Left colon (tissue), 2 donors: Measurements from ENCODE around the gene SLC13A4. TPM values are rescaled to one million over a fixed set of nuclear protein-coding genes. Genes with fewer than 3 reads are reported as not detected.

Source experiments
- ATAC-seq: fragments of 200-7000 bp; cut with Tn5 transposase; one replicate; pipeline ENCODE4 v1.9.1; 2020; ENCODE audit warnings: mild to moderate bottlenecking, moderate library complexity
- DNase-seq, 2 donors: peaks; one replicate each; pipeline ENCODE4 v3.0.0-alpha.2; 2020
- intact Hi-C, 2 donors: fragments of 100-400 bp; cut with DNase I in 1 of 2; cut with micrococcal nuclease in 1 of 2; formaldehyde crosslinking; loops; one replicate each; pipeline versions ENCODE4 v1.11.2 to v1.14.0; 2022; cut with DNase I, micrococcal nuclease
- total RNA-seq, 2 donors: library from RNA; stranded (reverse); fragmentation: NEBNext Ultra II Directional; extraction: Animal tissue kit (Norgen Biotek cat#: 25700); gene quantifications; one replicate each; pipeline ENCODE4 v1.2.1, GENCODE V29; 2021
- donor health status: DM: no; HTN: no; CAD: no.
- donor health status: DM: yes; HTN: yes; CAD: no.

Gene SLC13A4
- total RNA-seq, 2 donors from 2014 or later, result not detected

DNA sequence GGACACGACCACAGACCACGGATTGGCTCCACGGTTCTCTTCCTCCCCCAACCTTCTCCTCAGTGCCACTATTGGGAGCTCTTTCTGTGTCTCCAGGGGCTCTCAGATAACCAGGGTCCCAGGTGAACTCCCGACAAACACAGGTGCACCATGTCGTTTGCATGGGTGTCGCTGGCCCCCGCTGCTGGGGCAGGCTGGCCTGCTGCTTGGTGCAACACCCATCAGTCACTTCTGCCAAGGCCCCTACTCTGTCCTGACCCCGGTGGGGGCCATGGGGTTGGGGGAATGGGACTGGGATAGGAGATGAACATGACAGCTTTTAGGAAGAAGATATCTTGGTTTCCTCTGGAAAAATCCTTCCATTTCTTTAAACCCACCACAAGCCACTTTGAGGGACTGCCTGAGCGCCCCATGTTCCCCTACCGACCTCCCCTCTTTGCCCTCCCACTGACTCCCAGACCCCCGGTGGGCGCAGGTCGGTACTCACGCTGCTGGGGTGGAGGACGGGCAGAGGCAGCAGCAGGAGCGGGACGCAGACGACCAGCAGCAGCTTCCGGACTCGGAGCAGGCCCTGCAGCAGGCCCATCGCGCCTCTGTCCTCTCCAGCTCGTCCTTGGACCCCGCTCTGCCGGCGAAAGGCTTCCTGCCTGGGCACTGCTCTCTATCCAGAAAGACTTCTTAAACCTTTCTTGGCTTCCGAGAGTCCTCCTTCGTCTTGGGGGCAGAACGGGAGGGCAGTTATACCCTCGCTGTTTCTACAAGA lies 894 bp downstream of the SLC13A4 start:
- DNase-seq (no peak), ATAC-seq (no peak)
- intact Hi-C loops, result no loop called here

DNA sequence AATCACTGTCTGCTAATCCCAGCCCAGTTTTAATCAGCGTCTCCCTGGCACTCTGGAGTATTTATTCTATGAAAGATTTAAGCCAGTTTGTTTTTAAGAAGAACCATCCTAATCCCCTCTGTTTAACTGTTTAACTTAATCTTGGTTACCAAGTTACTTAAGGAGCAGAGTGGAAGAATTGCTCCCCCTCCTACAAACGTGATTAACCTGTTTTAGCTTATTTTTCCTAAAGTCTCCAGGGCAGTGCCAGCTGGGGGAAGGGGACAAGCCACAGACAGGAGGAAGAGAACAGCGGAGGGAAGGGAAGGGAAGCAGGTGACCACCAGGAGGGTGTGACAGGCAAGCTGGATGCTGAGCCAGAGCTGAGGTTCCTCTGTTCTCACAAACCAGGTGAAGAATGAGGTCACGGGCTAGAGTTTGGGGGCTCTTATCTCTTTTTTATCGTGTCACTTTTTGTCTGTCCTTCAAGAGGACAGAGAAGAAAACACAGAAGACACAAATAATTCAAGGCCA lies 1.7 kb downstream of the SLC13A4 start:
- DNase-seq (no peak), ATAC-seq (no peak)
- intact Hi-C loops, result no loop called here

DNA sequence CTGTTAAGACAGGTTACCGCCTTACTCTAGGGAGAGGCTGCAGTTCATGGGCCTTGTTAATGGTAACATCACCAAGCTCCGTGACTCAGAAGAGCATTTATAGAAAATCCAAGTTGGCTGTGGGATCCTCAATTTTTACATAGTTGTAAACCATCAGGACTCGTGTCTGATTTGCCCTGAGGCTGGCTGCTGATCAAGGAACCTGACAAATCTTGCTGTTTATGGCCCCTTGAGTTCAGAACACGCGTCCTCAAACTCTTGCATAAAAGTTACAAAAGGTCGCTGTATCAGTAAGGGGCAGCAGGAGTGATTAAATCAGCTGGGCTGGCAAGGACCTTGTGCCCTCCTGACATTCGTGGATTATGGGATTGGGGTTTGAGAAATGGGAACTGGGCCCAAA lies 4.6 kb downstream of the SLC13A4 start:
- intact Hi-C loops, result no loop called here
- DNase-seq, result no peak
- no peak for ATAC-seq

DNA sequence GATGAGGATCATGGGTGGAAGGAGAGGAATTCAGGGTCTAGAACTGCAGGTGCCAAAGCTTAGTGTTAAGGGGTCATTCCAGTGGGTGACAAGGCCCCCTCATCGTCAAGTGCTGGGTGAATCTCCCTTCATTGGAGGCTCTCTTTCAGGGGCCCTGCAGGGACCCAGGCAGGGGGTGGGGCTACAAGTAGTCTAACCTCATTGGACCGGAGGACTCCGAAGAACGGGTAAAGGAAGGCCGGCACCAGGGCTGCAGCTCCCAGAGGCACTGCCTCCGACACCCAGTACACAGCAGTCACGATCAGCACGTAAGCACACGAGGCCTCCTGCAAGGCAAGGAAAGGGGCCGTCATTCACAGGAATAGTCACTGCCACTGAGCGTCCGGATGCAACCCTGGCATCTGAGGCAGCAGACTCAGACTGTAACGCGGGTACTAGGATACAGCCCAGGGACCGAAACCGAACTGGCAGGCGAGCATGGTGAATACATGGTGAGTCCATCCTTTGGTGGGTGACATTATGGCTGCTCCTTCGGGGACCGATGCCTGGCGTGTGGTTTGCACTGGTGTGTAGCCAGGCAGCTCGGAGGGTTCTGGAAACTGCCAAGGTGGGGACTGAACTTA lies 6.7 kb downstream of the SLC13A4 start:
- DNase-seq, result no peak
- ATAC-seq, result no peak
- intact Hi-C loops, result no loop called here

DNA sequence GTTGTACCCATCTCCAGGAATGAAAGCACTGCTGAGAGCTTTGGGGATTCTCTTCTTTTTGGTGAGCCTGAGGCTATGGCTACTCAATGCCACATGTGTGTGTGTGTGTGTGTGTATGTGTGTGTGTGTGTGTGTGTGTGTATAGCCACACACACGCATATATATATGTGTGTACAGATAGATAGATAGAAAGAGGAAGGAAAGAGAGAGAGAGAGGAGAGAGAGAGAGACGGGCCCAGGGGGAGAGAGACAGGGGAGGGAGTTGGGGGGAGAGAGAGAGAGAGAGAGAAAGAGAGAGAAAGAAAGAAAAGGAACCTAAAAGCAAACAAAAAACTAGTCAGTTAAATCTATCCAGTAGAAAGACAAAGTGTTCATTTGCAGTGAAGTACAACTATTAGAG lies 8.3 kb downstream of the SLC13A4 start:
- DNase-seq, result no peak
- no peak for ATAC-seq
- intact Hi-C loops, result no loop called here

DNA sequence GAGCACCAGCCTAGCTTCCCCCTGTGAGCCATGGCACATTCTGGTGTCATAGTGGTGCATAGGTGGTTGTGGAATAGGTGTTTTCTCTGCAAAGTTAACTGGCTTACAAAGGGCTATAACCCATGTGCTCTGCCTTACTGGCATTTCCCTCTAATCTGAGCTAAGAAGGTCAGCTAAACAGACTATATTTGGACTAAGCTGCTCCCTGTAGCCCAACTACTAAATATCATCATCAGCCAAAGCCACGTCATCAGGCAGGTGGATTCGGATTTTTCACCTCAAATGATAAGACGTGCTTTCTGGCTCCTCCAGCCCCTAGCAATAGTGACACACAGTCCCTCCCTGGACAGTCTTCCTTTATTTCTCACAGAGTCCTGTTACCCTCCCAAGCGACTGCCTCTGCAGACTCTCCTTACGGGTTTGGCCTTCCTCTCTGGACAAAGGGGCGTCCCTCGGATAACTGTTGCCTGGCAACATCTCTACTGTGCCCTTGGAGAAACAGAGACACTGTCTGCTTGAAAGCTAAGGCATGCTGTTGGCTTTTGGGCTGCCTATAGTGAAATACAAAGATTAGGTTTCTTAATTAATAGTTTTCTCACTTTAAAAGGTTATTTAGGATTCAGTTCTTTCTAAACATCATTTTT lies 9.1 kb downstream of the SLC13A4 start:
- DNase-seq (no peak), ATAC-seq (no peak)
- intact Hi-C loops, result no loop called here

DNA sequence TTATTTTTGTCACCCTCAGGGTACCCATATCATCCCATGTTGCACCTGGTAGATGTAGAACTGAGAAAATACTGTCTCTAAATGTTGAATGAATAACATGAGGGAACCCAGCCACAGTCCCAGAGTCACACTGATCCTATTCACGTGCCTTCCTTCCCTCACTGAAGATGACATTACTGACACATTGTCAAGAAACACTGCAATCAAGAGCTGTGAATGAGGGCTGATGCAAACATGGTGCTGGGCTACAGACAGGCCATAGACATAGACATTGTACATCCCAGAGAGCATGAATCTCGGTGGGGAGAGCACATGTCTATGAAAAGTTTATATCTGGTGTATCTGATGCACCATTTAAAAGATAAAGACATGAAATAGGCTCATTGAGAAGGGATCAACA lies 9.8 kb downstream of the SLC13A4 start:
- no peak for ATAC-seq

DNA sequence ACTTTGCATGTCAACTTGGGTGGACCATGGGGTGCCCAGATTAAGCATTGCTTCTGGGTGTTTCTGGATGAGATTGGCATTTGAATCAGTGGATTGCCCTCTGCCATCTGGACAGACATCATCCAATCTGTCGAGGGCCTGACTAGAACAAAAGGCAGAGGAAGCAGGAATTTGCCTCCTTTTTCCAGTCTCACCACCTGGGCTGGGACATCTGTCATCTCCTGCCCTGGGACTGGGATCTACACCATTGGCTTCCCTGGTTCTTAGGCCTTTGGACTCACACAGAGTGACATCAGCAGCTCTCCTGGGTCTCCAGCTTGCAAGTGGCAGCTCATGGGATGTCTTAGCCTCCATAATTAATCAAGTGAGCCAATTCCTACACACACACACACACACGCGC lies 10.3 kb downstream of the SLC13A4 start:
- ATAC-seq (no peak), DNase-seq (no peak)
- intact Hi-C loops, result no loop called here

More for the DNA sequence above, 9.8 kb downstream of the SLC13A4 start:
- no peak for DNase-seq
- intact Hi-C loops, result no loop called here

DNA sequence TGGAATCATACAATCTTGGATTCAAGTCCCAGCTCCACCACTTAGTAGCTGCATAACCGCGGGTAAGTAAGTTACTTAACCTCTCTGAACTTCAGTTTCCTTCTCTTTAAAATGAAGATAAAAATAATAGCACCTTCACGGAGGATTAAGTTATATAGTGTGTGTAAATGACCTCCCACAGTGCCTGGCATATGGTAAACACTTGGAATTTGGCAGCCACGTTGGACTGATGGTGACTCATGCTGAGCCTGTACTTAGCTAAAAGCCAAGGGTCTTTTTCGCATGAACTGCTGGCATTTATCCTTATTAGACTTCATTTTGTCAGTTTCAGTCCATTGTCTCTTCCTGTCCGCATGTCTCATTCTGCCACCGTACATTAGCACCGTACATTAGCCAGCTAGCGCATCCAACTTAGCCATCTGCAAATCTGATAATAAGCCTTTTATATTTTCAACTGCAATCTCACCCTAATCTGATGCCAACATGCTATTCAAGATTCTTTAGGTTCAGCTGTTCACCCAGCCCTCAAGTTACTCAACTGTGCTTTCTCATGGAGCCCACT lies 11.2 kb downstream of the SLC13A4 start:
- intact Hi-C loops, result no loop called here
- DNase-seq (no peak), ATAC-seq (no peak)

DNA sequence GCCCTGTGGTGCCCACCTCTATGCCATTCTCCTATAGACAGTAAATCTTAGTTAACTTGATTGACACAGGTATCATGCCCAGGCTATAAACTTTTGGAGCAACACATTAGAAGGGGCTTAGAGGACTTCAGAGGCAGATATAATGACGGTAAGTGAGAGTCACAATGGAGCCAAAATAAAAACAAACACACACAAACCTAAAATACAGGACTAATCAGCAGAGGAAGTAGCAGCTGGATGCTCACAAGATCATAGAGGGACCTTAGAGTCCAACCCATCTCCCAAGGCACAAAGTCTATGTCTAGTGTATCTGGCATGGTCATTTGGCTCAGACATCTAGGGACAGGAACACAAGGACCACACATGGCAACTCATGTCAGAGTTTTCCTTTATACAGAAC lies 12.3 kb downstream of the SLC13A4 start:
- no peak for DNase-seq

DNA sequence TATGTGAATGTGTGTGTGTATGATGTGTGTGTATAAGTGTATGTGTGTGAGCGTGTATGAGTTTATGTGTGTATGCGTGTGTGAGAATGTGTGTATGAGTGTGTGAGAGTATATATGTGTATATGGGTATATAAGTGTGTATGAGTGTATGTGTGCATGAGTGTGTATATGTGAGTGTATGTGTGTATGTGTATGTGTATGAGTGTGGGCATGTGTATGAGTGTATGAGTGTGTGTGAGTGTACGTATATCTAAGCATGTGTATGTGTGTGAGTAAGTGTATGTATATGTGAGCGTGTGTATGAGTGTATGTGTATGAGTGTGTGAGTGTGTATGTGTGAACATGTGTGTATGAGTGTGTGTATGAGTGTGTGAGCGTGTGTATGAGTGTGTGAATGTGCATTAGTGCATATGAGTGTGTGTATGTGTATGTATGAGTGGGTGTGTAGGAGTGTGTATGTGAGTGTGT lies 12.9 kb downstream of the SLC13A4 start:
- ATAC-seq (no peak), DNase-seq (no peak)
- intact Hi-C loops, result no loop called here

More for the DNA sequence above, 12.3 kb downstream of the SLC13A4 start:
- intact Hi-C loops, result no loop called here
- no peak for ATAC-seq

DNA sequence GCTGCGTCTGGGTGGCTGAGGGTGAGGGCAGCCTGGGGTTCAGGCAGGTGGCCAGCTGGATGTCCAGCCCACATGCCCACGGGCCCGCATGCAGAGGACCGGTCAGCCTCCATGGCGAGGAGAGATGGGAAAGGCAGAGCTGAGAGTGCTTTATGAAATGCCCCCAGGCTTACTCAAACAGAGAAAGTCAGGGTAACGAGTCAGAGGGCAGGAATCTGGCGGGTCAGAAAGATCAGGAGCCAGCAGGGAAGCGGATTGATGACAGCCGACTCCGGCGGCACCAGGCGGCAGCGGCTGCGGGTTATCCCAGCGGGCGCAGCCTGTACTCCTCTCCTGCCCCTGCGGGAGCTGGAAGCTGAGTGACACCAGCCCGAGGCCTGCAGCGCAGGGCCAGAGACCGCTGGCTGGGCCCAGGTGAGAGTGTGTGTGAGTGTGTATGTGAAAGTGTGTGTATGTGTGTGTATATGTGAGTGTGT lies 13.4 kb downstream of the SLC13A4 start:
- ATAC-seq (no peak), DNase-seq (no peak)
- intact Hi-C loops, result no loop called here

DNA sequence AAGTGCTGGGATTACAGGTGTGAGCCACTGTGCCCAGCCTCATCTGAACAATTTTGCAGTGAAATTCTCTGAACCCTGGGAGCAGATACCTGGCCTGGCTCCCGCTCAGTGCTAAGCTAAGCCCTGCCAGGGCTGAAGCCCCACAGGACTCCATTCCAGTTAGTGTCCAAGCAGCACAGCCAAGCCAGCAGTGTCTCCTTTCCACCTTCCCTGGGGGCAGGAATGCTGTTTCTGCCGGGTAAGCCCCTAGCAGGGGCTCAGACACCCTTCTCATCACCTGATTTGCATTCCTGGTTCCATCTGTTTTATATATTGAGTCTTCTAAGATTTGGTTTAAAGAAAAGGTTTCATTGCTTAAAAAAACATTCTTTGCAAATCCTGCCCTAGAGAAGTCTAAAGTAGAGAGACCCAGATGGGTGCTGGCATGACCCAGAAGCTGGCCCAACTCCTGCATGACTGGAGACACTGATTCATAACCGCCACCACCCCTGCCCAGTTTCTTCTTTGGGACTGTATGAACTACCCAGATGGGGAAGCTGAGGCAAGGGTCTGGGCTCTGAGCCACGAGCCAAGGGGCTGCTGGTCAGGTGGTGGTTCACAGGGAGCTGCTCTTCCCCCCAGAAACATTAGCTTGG lies 14.0 kb downstream of the SLC13A4 start:
- DNase-seq, result no peak
- ATAC-seq, result no peak

DNA sequence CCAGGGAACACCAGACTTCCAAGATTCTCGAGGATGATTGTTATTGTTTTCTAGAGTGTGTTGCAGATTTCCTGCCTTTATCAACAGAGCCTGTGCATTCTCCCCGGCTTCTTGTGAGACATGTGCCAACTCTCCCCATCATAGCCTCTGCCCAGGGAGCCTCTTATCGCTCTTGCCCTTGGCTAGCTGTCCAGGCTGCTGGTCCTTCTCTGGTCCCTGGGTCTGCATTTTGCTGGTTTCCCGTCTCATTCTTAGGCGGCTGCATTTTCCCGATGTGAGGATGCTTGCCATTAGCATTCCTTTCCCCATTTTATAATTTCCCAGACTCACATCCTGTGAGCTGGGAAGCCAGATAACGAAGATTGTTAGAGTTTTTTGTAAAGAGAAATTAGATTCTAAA lies 15.2 kb downstream of the SLC13A4 start:
- intact Hi-C loops, result no loop called here
- ATAC-seq (no peak), DNase-seq (no peak)

More for the DNA sequence above, 14.0 kb downstream of the SLC13A4 start:
- intact Hi-C loops, result no loop called here

DNA sequence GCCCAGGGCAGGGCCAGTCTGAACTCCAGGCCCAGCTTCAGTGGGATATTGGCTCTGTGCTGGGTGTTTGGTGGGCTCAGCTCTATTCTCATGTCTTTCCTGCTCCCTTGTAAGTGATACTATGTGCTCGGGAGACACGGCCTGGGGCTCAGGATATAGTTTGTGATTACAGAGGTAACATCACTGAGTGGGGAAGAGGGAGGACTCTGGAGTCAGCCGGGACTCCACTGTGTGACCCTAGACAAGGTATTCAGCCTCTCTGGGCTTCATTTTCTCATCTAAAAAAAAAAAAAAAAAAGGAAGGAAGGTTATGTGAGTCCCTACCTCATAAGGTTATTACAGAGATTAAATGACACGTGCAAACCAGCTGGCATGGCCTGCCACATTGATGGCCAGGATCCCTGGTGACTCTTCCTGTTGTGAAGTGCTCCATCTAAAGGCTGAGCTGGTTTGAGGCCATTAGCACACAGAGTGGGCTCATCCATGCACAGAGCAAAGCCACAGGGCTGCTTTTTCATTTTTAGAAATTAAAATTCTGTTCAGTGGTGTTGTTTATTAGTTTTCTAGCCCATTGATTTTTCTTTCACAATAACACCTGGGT lies 15.7 kb downstream of the SLC13A4 start:
- DNase-seq (no peak), ATAC-seq (no peak)
- intact Hi-C loops, result no loop called here

DNA sequence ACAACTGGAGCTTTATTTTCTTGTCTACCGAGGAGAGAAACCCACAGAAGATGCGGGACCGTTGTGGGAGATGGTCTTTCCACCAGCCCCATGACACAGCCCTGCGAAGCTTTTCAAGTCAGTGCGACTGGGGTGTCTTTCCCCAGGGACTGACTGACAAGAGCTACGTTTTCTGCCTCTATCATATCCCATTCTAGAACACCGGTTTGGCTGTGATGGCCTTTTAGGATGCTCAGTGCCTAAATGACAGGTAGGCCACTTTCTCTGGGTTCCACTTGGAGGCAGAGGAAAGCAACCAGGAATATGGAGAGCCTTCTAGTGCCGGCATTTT lies 16.9 kb downstream of the SLC13A4 start:
- intact Hi-C loops, result no loop called here
- ATAC-seq (no peak), DNase-seq (no peak)

DNA sequence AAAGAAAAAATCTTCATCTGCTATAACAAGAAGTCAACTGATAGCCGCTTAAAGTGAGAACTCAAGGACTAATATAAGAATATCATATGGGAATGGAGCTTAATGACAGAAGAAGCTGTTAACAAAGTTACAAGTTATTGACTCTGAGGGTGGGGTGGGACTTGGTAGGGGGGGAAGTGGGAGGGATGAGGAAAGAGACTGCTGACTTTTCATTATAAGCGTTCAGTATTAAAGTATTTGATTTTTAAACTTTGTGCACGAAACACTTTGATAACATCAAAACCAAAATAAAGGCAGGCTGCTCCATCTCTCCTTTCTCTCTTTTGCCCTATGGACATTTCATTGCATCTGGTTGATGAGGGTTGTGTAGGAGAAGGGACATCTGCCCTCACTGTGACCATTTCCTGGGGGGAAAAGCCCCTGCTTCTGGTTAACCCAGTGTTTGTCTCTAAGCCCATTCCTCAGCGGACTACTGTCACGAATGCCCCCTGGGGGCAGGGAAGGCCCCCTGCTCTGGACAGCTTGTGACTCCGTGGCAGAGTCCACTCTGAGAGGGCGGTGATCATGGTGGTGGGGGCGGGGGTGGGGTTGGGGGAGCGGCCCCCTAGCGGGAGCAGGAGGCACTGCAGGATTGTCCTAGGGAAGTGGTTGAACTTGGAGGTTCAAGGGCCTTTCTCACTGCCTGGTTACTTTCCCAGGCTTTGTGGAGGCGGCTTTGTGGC lies 17.4 kb downstream of the SLC13A4 start:
- intact Hi-C loops, result no loop called here
- no peak for DNase-seq
- ATAC-seq, result no peak

DNA sequence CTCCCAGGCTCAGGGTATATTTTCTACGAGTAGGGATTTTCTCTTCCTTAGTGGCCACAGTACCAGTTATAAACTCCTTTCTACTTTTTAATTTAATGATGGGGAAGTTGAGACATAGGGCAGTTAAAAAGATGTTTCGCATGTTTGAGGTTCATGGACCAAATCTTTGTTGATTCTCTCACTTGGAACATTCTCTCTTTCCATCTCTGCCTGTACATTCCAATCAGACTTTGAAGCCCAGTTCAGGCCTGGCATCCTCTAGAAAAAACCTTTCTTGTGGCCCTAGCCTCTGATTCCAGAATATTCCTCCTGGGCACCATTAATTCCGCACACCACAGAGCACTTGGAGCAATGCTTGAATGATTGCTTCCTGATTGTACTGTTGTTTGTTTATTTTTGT lies 18.5 kb downstream of the SLC13A4 start:
- no peak for DNase-seq
- intact Hi-C loops, result no loop called here
- no peak for ATAC-seq
